H9 (cell line): ENCODE results near the gene PRR20G. TPM values are rescaled to one million over a fixed set of nuclear protein-coding genes. Genes with fewer than 3 reads are reported as not detected.

Experiments
- DNase-seq: peaks from one replicate; pipeline ENCODE4 v3.0.0-alpha.2; 2017
- H2AFZ ChIP-seq: one replicate; pipeline ENCODE4 v1.6.1; 2013; ENCODE audit warnings: mild to moderate bottlenecking, low read length, control low read depth, moderate library complexity
- H2AK5ac ChIP-seq: 2 replicates; pipeline ENCODE4 v1.6.1; 2013; ENCODE audit warnings: low read length, control low read depth, mixed read lengths; ENCODE audit not compliant: insufficient read length
- H2BK120ac ChIP-seq: one replicate; pipeline ENCODE4 v1.6.1; 2013; ENCODE audit warnings: low read depth, mild to moderate bottlenecking, low read length, control low read depth, inconsistent platforms; ENCODE audit not compliant: poor library complexity, severe bottlenecking
- H2BK12ac ChIP-seq: 2 replicates; pipeline ENCODE4 v1.6.1; 2013; ENCODE audit warnings: low read length, control low read depth, mixed read lengths, low read depth; ENCODE audit not compliant: insufficient read length
- H2BK15ac ChIP-seq: 2 replicates; pipeline ENCODE4 v1.6.1; 2013; ENCODE audit warnings: low read depth, low read length, control low read depth
- H2BK20ac ChIP-seq: one replicate; pipeline ENCODE4 v1.6.1; 2013; ENCODE audit warnings: low read depth, mild to moderate bottlenecking, low read length, control low read depth, inconsistent platforms; ENCODE audit not compliant: poor library complexity, severe bottlenecking
- H2BK5ac ChIP-seq: 2 replicates; pipeline ENCODE4 v1.6.1; 2013; ENCODE audit warnings: low read length, control low read depth, mixed read lengths; ENCODE audit not compliant: insufficient read length
- H3K14ac ChIP-seq: 2 replicates; pipeline ENCODE4 v1.6.1; 2013; ENCODE audit warnings: low read length, control low read depth; ENCODE audit not compliant: insufficient read depth
- H3K18ac ChIP-seq: 2 replicates; pipeline ENCODE4 v1.6.1; 2013; ENCODE audit warnings: low read depth, mild to moderate bottlenecking, mixed read lengths, low read length, control low read depth; ENCODE audit not compliant: insufficient read length
- H3K23ac ChIP-seq: 2 replicates; pipeline ENCODE4 v1.6.1; 2013; ENCODE audit warnings: low read length, control low read depth, mixed read lengths, low read depth; ENCODE audit not compliant: insufficient read length
- H3K23me2 ChIP-seq: 2 replicates; pipeline ENCODE4 v1.6.1; 2013; ENCODE audit warnings: low read depth, mild to moderate bottlenecking, mixed read lengths, low read length, control low read depth; ENCODE audit not compliant: insufficient read length, poor library complexity, severe bottlenecking
- H3K27ac ChIP-seq: 2 replicates; pipeline ENCODE4 v1.5.1; 2013; ENCODE audit warnings: low read length, control low read depth, mixed read lengths, low read depth; ENCODE audit not compliant: insufficient read length
- H3K27me3 ChIP-seq: 2 replicates; pipeline ENCODE4 v1.6.1; 2013; ENCODE audit warnings: low read length, control low read depth, inconsistent platforms; ENCODE audit not compliant: insufficient read depth
- H3K4ac ChIP-seq: 2 replicates; pipeline ENCODE4 v1.6.1; 2013; ENCODE audit warnings: low read depth, mild to moderate bottlenecking, control low read depth, inconsistent platforms, low read length, moderate library complexity
- H3K4me1 ChIP-seq: 2 replicates; pipeline ENCODE4 v1.6.1; 2013; ENCODE audit warnings: low read length, control low read depth, inconsistent platforms; ENCODE audit not compliant: insufficient read depth
- H3K4me2 ChIP-seq: 2 replicates; pipeline ENCODE4 v1.6.1; 2013; ENCODE audit warnings: low read length, control low read depth, mixed read lengths; ENCODE audit not compliant: insufficient read length, insufficient read depth
- H3K56ac ChIP-seq: 2 replicates; pipeline ENCODE4 v1.6.1; 2013; ENCODE audit warnings: low read depth, mild to moderate bottlenecking, mixed read lengths, low read length, control low read depth; ENCODE audit not compliant: insufficient read length
- H3K79me1 ChIP-seq: 2 replicates; pipeline ENCODE4 v1.6.1; 2013; ENCODE audit warnings: low read depth, mild to moderate bottlenecking, moderate library complexity, low read length, control low read depth, inconsistent platforms; ENCODE audit not compliant: insufficient read depth, poor library complexity, severe bottlenecking
- H3K79me2 ChIP-seq: 2 replicates; pipeline ENCODE4 v1.6.1; 2013; ENCODE audit warnings: low read length, control low read depth, inconsistent platforms; ENCODE audit not compliant: insufficient read depth
- H3K9ac ChIP-seq: 2 replicates; pipeline ENCODE4 v1.6.1; 2013; ENCODE audit warnings: low read length, control low read depth, mixed read lengths; ENCODE audit not compliant: insufficient read length; ENCODE audit errors: extremely low read depth
- H3K9me3 ChIP-seq: one replicate; pipeline ENCODE4 v1.6.1; 2013; ENCODE audit warnings: low read depth, low read length, inconsistent platforms; ENCODE audit not compliant: control insufficient read depth
- H3T11ph ChIP-seq: one replicate; pipeline ENCODE4 v1.6.1; 2013; ENCODE audit warnings: mild to moderate bottlenecking, low read length, control low read depth, inconsistent platforms
- H4K20me1 ChIP-seq: one replicate; pipeline ENCODE4 v1.6.1; 2013; ENCODE audit not compliant: control insufficient read depth, insufficient read length, insufficient read depth
- H4K5ac ChIP-seq: 2 replicates; pipeline ENCODE4 v1.6.1; 2013; ENCODE audit warnings: low read depth, mild to moderate bottlenecking, mixed read lengths, low read length, control low read depth; ENCODE audit not compliant: insufficient read length
- H4K8ac ChIP-seq: replicated peaks from 2 replicates; pipeline ENCODE4 v1.6.1; 2013; ENCODE audit warnings: low read length, control low read depth, mixed read lengths, low read depth; ENCODE audit not compliant: insufficient read length
- H4K91ac ChIP-seq: 2 replicates; pipeline ENCODE4 v1.6.1; 2013; ENCODE audit warnings: low read depth, mild to moderate bottlenecking, moderate library complexity, mixed read lengths, low read length, control low read depth; ENCODE audit not compliant: insufficient read length
- H3K27ac Mint-ChIP-seq, 3 experiments: 2 replicates in 2 of 3; 3 replicates in 1 of 3; pipeline ENCODE4 v1.8.0; 2020 to 2021; ENCODE audit warnings: mixed read lengths in 3 of 3, mild to moderate bottlenecking in 1 of 3, moderate library complexity in 1 of 3
- H3K27me3 Mint-ChIP-seq: 2 replicates; pipeline ENCODE4 v1.8.0; 2021; ENCODE audit warnings: low read depth, mild to moderate bottlenecking, moderate library complexity, mixed read lengths
- H3K36me3 Mint-ChIP-seq, 3 experiments: 2 replicates in 2 of 3; 3 replicates in 1 of 3; pipeline ENCODE4 v1.8.0; 2020 to 2021; ENCODE audit warnings: low read depth in 3 of 3, mixed read lengths in 3 of 3; ENCODE audit not compliant: insufficient read depth in 1 of 3
- H3K4me1 Mint-ChIP-seq, 2 experiments: 2 replicates each; pipeline ENCODE4 v1.8.0; 2020; ENCODE audit warnings: mixed read lengths in 2 of 2
- H3K4me3 Mint-ChIP-seq, 2 experiments: 2 replicates in 1 of 2; 3 replicates in 1 of 2; pipeline ENCODE4 v1.8.0; 2020 to 2021; ENCODE audit warnings: mild to moderate bottlenecking in 2 of 2, mixed read lengths in 2 of 2, moderate library complexity in 1 of 2
- H3K9me3 Mint-ChIP-seq, 2 experiments: 2 replicates in 1 of 2; 3 replicates in 1 of 2; pipeline ENCODE4 v1.8.0; 2020; ENCODE audit warnings: mild to moderate bottlenecking in 2 of 2, mixed read lengths in 2 of 2, moderate library complexity in 1 of 2
- CTCF ChIP-seq: fragments of 200-600 bp; sonication (generic); conservative IDR thresholded peaks from 3 replicates; pipeline ENCODE4 v1.8.0; 2021; ENCODE audit warnings: antibody characterized with exemption, mild to moderate bottlenecking
- WGBS: extraction: QIAGEN DNeasy Blood & Tissue Kit; methylation state at CpG from one replicate; pipeline ENCODE4 v1.1.7; 2013; ENCODE audit warnings: missing lambda C conversion rate, low lambda C conversion rate, mixed read lengths; ENCODE audit not compliant: insufficient read length; ENCODE audit errors: extremely low coverage; 5-methylcytosine and 5-hydroxymethylcytosine counted together
- total RNA-seq: library from RNA; stranded (reverse); gene quantifications from 2 replicates; pipeline ENCODE4 v1.2.1, GENCODE V29; 2021

The PRR20G gene
- total RNA-seq, 1 experiment from 2014 or later: 0.35 TPM

GRCh38 chr3:127321371-127321770 is 33.5 kb upstream of the PRR20G start:
- Histone ChIP-seq H2BK15ac (no peak overlapping the region), H4K8ac (no peak overlapping the region), H3K18ac (no peak overlapping the region), H3K4me1 (no peaks in the 10 kb centered on the region), H4K5ac (no peak overlapping the region), H3K9ac (no peak overlapping the region), H2AFZ (no peak overlapping the region), H3K4ac (no peak overlapping the region), H2BK20ac (no peak overlapping the region), H2BK5ac (no peak overlapping the region), H3K23me2 (no peaks in the 10 kb centered on the region), H3K9me3 (no peaks in the 10 kb centered on the region), H3K27me3 (no peaks in the 10 kb centered on the region), H2BK12ac (no peak overlapping the region), H3T11ph (no peak overlapping the region), H3K23ac (no peak overlapping the region), H3K14ac (no peak overlapping the region), H2BK120ac (no peak overlapping the region), H3K27ac (no peak overlapping the region), H3K79me2 (no peaks in the 10 kb centered on the region), H3K79me1 (no peaks in the 10 kb centered on the region), H3K56ac (no peak overlapping the region), H3K4me2 (no peak overlapping the region), H4K20me1 (no peaks in the 10 kb centered on the region), H2AK5ac (no peak overlapping the region), H4K91ac (no peak overlapping the region)
- TF ChIP-seq CTCF: no peak
- no peaks in the 10 kb centered on the region; a peak in 1 of 7 replicates for H3K36me3 Mint-ChIP-seq
- H3K27me3 Mint-ChIP-seq: peaks cover 18% of the 10 kb centered on the region
- no peak overlapping the region for H3K27ac Mint-ChIP-seq
- no peak overlapping the region for H3K4me3 Mint-ChIP-seq
- no peak for DNase-seq
- no peaks in the 10 kb centered on the region for H3K4me1 Mint-ChIP-seq
- H3K9me3 Mint-ChIP-seq: peaks cover 6 to 8% of the 10 kb centered on the region in 2 experiments
- WGBS: no CpG with 5 or more reads among the region's 4 CpGs
